DMS53 treated with DMSO at 0.1 percent for 48 hours (cell line): ENCODE measurements around the gene DDX49.
"Not testable (repeated sequence)": the region's sequence is repeated elsewhere in the genome, so short reads cannot be mapped to it uniquely, and the experiment has no call there.

Source experiments
- DNase-seq: peaks from one replicate; lab custom pipeline; 2025; ENCODE audit not compliant: unreplicated experiment; lab: John Stamatoyannopoulos, UW

The DDX49 gene

GRCh38 chr19:18910010-18910409 is 9.5 kb upstream of the DDX49 start:
- no peak for DNase-seq

DNA sequence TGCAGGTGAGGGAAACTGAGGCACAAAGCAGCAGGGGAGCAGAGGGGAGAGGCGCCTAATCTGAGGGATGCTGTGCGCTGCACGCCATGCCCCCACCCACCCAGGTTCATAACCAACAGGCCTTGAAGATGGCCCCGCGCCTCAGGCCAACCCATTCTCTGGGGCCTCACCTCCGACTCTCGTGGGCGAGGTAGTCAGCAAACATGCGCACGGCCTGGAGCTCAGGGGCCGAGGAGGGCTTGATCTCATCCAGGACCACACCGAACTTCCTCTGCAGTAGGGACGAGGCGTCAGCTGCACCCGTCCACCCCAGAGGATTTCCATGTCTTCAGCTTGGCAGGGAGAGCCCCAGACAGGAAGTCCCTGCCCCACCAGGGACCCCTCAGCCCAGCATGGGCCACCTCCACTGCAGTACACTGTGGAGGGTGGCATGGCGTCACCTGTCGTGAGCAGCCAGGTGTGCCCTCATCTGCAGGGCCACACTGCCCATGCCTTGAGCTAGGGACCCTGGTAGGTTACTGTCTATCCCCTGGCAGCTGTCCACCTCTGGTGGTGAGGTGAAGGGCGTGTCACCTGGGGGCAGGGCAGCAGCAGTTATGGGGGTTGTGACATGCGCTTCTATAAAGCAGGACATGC is 8.6 kb upstream of the DDX49 start:
- DNase-seq = no peak

GRCh38 chr19:18912933-18913332 is 6.6 kb upstream of the DDX49 start:
- DNase-seq = no peak

DNA sequence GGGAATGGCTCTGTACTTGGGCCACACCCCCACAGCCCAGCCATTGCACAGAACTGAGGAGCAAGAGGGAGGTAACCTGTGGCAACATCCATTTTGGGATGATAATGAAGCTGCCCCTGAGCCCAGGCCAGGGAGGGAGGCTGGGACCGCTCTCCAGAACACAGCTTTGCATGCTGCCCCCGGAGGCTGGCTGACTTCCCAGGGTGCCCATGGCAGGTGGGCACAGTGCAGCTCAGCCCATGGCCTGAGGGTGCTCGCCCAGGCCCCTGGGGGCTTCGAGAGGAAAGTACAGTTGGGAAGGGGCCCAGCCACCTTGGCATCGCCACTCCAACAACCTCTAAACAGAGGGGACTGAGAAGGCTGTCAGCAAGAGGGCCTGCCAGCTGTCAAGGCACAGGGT is 6.0 kb upstream of the DDX49 start:
- no peak for DNase-seq

DNA sequence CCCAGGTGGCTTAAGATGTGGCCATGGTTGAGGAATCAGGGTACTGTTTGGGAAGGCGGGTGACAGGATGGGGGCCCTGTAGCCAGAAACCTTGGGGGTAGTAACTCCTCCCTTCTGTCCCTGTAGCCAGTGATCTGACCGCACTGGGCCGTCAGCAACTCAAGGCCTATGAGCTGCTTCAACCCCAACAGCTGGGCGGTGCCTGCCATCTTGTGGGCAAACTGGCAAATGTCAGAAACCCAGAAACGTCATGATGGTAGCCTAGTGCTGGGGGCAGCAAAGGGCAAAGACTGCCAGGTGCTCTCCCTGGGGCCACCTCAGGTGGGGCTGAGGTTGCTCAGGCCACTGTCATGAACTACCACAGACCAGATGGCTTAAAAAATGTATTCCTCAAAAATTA is 3.9 kb upstream of the DDX49 start:
- DNase-seq = no peak

- DNase-seq = not testable (repeated sequence)
These were observed 1.9 kb upstream of the DDX49 start for GRCh38 chr19:18917593-18917992.

GRCh38 chr19:18919900-18920214 is 342 bp downstream of the DDX49 start:
- no peak for DNase-seq

GRCh38 chr19:18920400-18920799 is 885 bp downstream of the DDX49 start:
- no peak for DNase-seq

GRCh38 chr19:18921593-18921992 is 2.1 kb downstream of the DDX49 start:
- DNase-seq = no peak

DNA sequence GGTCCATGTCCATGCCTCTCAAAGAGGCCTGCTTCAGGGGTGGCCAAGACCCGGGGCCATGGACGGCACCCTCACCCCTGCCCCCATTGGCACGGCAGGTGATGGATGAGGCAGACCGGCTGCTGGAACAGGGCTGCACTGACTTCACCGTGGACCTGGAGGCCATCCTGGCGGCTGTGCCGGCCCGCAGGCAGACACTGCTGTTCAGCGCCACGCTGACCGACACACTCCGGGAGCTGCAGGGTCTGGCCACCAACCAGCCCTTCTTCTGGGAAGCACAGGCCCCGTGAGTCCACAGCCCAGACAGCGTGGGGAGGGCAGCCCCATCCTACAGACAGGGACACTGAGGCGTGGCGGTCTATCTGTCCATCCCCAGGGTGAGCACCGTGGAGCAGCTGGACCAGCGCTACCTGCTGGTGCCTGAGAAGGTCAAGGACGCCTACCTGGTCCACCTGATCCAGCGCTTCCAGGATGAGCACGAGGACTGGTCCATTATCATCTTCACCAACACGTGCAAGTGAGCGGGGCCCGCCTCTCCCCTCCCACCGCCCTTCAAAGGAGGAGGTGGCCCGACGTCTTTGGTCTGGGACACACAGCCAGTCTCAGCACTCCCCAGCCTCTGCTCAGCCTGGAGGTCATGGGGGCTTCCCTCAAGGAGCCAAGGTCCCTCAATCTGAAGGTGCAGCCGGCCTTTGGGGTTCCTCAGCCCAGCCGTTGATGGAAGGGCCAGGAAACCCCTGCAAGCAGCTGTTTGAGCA is 2.9 kb downstream of the DDX49 start:
- DNase-seq = no peak

DNA sequence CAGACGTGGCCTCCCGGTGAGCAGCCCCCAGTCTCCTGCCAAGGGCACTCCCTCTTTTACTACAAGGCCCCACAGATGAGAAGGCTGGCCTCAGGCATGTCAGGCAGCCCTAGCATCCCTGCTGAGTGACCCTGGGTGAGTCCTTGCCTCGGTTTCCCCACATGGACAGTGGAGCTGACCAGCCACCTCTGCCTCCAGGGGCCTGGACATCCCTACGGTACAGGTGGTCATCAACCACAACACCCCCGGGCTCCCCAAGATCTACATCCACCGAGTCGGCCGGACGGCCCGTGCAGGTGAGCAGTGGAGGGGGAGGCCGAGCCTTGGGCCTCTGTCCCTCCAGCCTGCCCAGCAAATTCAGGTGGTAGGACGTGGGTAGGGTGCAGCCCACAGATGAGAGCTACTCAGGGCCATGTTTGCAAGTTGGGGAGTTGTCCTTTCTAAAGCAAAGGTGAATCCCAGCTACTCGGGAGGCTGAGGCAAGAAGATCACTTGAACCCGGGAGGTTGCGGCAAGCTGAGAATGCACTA is 5.2 kb downstream of the DDX49 start:
- no peak for DNase-seq

DNA sequence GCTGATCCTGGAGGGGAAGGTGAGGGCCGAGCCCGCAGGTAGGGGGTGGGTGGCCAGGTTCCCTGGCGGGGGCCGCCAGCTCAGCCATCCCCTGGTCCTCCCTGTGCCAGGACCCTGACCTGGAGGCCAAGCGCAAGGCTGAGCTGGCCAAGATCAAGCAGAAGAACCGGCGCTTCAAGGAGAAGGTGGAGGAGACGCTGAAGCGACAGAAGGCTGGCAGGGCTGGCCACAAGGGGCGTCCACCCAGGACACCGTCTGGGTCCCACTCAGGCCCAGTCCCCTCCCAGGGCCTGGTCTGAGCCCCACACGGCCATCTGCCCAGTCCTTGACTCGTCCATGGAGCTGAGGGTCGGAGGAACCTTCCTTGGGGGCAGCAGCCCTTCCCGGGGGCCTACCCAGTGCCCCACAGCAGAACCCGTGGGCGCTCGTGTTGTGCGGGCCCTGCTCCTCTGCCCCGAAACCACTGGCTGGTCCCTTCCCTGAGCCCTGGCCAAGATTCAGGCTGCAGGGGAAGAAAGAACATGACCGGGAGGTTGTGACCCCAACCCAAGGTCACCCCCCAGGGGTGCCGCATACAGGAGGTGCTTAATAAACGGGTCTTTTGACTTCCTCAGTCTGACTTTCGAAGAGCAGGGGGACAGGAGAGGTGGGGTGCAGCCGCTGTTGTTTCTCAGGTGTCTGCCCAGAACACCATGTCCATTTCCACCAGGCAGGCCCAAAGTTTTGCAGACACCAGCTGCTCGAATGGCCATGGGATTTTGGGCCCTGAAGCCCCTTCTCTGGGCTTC is 8.7 kb downstream of the DDX49 start:
- no peak for DNase-seq

DNA sequence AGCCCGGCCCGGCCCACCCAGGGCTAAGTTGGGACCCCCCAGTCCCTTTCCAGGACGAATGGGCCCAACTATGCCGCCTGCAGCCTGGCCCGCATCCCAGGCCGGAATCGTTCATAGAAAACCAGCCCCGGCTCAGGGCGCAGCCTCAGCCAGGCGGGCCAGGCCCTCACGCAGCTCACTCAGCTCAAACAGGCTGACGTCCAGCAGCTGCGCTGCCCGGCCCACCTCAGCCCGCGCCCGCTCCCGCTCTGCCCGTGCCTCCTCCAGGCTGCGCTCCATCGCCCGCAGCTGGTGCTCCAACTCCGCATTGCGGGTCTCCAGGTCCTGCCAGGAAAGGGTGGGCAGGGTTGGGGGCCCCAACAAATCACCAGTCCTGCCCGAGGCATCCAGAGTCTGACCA is 9.8 kb downstream of the DDX49 start:
- DNase-seq = no peak

DNA sequence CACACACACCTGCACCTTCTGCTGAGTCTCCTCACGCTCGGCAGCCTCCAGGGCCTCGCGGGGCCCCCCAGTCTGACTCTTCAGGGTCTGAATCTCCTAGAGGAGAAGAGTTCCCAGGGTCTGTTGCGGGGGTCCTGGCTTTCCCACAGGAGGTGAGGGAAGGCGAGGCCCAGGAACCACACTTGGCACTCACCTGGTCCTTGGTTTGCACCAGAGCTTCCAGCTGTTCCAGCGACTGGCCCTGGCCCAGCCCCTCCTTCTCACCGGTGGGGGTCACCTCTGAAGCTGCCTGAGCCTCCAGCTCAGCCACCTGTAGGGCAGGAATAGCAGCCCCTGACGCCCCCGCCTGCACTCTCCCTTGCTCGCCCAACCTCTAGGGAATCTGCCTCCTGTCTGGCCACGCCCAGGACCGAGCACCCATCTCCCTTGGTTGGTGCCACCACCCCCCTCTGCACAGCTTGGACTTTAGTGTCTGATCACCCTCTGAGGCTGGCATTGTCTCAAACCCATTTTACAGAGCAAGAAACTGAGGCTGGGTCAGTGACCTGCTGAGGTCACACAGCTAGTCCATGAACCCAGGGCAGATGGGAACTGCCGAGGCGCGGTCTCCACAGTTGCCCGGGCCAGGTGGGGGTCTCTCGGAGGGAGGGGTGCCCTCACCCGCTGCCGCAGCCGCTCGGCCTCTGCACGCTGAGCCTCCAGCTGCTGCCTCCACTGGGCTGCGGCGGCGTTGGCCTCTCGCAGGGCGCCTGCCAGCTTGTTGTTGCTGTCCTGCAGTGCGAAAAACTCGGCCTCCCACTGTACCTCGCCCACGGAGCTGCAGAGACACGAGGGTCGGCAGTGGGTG is 12.0 kb downstream of the DDX49 start:
- DNase-seq = no peak

- DNase-seq = no peak
These were observed 12.8 kb downstream of the DDX49 start for GRCh38 chr19:18932216-18932841.

DNA sequence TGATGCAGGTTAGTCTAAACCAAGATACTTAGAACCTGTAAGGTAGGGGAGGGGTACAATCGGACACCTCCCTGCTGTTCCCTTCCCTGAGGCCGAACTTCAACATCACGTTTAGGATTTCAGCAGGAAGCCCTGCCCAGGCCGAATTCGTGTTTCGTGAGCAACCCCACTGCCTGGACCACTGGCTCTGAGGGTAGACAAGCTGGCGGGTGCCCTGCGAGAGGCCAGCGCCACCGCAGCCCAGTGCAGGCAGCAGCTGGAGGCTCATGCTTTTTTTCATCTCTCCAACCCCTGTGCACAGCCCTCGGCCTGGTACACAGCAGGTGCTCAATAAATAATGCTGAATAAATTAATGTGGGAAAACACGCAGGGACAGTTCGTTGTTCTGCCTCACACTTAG is 13.8 kb downstream of the DDX49 start:
- DNase-seq = no peak

DNA sequence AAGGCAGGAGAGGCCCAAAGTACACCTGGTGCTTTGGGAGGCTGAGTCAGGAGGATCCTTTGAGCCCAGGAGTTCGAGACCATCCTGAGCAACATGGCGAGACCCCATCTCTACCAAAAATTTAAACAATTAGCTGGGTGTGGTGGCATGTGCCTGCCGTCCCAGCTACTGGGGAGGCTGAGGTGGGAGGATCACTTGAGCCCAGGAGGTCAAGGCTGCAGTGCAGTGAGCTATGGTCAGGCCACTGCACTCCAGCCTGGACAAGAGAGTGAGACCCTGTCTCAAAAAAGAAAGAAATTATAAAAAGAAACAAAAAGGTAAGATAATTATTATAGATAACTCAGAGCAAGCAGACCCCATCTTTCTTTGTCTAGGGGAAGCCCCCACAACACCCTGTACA is 19.6 kb downstream of the DDX49 start:
- no peak for DNase-seq

- DNase-seq = no peak
These were observed 20.6 kb downstream of the DDX49 start for GRCh38 chr19:18939922-18940768.

DNA sequence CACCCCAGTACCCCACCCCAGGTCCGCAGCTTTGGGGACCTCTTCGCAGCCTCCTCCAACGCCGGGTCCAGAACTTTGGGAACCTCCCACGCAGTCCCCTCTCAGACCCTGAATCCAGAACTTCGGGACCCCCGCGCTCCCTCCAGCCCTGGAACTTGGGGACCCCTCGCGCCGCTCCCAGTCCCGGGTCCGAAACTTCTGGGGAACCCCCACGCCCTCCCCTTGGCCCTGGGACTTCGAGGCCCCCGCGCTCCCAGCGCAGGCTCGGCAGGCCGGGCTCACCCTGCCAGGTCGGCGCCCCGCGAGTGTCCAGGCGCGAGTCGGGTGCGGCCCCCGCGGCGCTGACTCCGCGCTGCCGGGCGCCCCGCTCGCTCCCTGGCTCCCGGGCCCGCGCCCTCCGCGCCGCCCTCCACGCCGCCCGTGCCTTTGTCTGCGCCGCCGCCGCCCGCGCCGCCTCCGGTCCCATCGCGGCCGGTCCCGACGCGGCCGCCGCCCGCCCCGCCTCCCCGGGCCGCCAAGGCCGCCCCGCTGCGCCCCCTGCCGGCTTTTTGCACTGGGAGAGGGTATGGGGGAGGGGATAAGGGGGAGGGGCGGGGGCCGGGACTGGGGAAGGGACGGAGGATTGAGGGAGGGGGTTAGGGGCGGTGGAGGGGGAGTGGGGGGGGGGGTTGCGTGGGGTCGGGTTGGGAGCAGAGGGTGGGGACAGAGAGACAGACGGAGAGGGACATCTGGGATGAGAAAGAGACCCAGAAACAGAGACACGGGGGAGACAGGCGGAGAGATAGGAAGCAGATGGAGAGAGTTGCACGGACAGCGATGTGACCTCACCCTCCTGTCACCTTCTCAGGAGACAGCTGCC is 21.5 kb downstream of the DDX49 start, which contains the start of gene HOMER3:
Gene HOMER3, minus strand, starts transcription at position 449 of the 859 bp plus-strand sequence. CDS start 2,235 bp downstream, outside the sequence.
- DNase-seq = peak; percentile 2
